ENCODE results near the gene MIS12. TPM values are rescaled to one million over a fixed set of nuclear protein-coding genes. Genes with fewer than 3 reads are reported as not detected.

The MIS12 gene
- total and polyA plus RNA-seq, 2 of the 8 experiments (the other 6 are each of a cell fraction or from before 2014, with no cell fraction given), result 9.5 to 25.6 TPM

DNA sequence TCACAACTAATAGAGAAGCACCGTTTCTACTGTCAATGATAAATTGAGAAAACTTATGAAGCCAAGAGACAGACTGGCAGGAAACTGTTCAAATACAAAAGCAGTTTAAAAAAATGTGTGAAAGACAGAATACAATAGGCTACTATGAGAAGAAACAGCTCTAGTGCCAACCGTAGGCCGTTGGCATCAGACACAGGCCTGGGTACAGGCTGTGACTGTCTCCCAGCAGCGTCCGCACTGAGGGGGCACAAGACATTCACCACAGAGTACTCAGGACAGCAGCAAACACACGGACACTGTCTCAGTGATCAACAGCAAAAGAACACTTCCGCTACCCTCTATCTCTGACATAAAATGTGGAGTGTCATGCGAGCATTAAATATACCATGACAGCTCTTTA, 39.6 kb upstream of the MIS12 start (continued):
- TF ChIP-seq, protein P1, sequence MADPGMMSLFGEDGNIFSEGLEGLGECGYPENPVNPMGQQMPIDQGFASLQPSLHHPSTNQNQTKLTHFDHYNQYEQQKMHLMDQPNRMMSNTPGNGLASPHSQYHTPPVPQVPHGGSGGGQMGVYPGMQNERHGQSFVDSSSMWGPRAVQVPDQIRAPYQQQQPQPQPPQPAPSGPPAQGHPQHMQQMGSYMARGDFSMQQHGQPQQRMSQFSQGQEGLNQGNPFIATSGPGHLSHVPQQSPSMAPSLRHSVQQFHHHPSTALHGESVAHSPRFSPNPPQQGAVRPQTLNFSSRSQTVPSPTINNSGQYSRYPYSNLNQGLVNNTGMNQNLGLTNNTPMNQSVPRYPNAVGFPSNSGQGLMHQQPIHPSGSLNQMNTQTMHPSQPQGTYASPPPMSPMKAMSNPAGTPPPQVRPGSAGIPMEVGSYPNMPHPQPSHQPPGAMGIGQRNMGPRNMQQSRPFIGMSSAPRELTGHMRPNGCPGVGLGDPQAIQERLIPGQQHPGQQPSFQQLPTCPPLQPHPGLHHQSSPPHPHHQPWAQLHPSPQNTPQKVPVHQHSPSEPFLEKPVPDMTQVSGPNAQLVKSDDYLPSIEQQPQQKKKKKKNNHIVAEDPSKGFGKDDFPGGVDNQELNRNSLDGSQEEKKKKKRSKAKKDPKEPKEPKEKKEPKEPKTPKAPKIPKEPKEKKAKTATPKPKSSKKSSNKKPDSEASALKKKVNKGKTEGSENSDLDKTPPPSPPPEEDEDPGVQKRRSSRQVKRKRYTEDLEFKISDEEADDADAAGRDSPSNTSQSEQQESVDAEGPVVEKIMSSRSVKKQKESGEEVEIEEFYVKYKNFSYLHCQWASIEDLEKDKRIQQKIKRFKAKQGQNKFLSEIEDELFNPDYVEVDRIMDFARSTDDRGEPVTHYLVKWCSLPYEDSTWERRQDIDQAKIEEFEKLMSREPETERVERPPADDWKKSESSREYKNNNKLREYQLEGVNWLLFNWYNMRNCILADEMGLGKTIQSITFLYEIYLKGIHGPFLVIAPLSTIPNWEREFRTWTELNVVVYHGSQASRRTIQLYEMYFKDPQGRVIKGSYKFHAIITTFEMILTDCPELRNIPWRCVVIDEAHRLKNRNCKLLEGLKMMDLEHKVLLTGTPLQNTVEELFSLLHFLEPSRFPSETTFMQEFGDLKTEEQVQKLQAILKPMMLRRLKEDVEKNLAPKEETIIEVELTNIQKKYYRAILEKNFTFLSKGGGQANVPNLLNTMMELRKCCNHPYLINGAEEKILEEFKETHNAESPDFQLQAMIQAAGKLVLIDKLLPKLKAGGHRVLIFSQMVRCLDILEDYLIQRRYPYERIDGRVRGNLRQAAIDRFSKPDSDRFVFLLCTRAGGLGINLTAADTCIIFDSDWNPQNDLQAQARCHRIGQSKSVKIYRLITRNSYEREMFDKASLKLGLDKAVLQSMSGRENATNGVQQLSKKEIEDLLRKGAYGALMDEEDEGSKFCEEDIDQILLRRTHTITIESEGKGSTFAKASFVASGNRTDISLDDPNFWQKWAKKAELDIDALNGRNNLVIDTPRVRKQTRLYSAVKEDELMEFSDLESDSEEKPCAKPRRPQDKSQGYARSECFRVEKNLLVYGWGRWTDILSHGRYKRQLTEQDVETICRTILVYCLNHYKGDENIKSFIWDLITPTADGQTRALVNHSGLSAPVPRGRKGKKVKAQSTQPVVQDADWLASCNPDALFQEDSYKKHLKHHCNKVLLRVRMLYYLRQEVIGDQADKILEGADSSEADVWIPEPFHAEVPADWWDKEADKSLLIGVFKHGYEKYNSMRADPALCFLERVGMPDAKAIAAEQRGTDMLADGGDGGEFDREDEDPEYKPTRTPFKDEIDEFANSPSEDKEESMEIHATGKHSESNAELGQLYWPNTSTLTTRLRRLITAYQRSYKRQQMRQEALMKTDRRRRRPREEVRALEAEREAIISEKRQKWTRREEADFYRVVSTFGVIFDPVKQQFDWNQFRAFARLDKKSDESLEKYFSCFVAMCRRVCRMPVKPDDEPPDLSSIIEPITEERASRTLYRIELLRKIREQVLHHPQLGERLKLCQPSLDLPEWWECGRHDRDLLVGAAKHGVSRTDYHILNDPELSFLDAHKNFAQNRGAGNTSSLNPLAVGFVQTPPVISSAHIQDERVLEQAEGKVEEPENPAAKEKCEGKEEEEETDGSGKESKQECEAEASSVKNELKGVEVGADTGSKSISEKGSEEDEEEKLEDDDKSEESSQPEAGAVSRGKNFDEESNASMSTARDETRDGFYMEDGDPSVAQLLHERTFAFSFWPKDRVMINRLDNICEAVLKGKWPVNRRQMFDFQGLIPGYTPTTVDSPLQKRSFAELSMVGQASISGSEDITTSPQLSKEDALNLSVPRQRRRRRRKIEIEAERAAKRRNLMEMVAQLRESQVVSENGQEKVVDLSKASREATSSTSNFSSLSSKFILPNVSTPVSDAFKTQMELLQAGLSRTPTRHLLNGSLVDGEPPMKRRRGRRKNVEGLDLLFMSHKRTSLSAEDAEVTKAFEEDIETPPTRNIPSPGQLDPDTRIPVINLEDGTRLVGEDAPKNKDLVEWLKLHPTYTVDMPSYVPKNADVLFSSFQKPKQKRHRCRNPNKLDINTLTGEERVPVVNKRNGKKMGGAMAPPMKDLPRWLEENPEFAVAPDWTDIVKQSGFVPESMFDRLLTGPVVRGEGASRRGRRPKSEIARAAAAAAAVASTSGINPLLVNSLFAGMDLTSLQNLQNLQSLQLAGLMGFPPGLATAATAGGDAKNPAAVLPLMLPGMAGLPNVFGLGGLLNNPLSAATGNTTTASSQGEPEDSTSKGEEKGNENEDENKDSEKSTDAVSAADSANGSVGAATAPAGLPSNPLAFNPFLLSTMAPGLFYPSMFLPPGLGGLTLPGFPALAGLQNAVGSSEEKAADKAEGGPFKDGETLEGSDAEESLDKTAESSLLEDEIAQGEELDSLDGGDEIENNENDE (IDR thresholded peaks at IDR 0.05; ENCODE audit: insufficient replicate concordance, low read length), result no peak
- TF ChIP-seq SRF (IDR thresholded peaks at IDR 0.05; ENCODE audit: low read depth, low read length) (no peak), EP300 (IDR thresholded peaks at IDR 0.05; ENCODE audit: borderline replicate concordance in 1 of 2, low read depth in 2 of 2, low read length in 2 of 2) (no peak), TAF7 (optimal IDR thresholded peaks at IDR 0.05; ENCODE audit: borderline replicate concordance, low read depth, low read length) (no peak), POLR2AphosphoS5 (IDR thresholded peaks at IDR 0.05; ENCODE audit: low read depth, low read length) (no peak)
